GM12873 (cell line): ENCODE data around the gene MGAT4A.

Source experiments
- CTCF ChIP-seq: IDR thresholded peaks from 2 replicates; pipeline ENCODE4 v1.5.1; 2012; ENCODE audit warnings: low read depth, mild to moderate bottlenecking, moderate library complexity, low read length, control low read depth; ENCODE audit not compliant: insufficient read depth; ENCODE audit errors: missing control alignments

Gene MGAT4A

GRCh38 chr2:98759338-98759737, 28.4 kb upstream of the MGAT4A start:
- TF ChIP-seq CTCF, result no peak

- peak; percentile 2 for TF ChIP-seq CTCF
Observed at GRCh38 chr2:98757904-98758421, 27.0 kb upstream of the MGAT4A start.

GRCh38 chr2:98753801-98754200, 22.9 kb upstream of the MGAT4A start:
- TF ChIP-seq CTCF, result no peak

GRCh38 chr2:98751748-98752147, 20.8 kb upstream of the MGAT4A start:
- no peak for TF ChIP-seq CTCF

GRCh38 chr2:98750593-98751282, 19.8 kb upstream of the MGAT4A start:
- no peak for TF ChIP-seq CTCF

GRCh38 chr2:98749066-98749450, 18.1 kb upstream of the MGAT4A start:
- no peak for TF ChIP-seq CTCF

- no peak for TF ChIP-seq CTCF
Observed at GRCh38 chr2:98748292-98749065, 17.5 kb upstream of the MGAT4A start.
